ENCODE data around the gene NAALADL1.

NAALADL1 gene

GRCh38 chr11:65085446-65085845 lies 27.1 kb upstream of the NAALADL1 start:
- H3K36me3 ChIP-seq: peaks cover 47 to 77% (median 63%) of the 10 kb centered on the region in 11 experiments
- no peaks in the 10 kb centered on the region for H3K9me3 ChIP-seq (replicated peaks in 1 of 11)
- H3K9ac ChIP-seq: peak overlapping the region; percentile 85 to 95 (median 90); a peak in 17 of 22 replicates
- no peaks in the 10 kb centered on the region for H3K27me3 ChIP-seq
- TF ChIP-seq Cebpa-rat (IDR thresholded peaks at IDR 0.05): no peak
- peaks cover 0 to 14% (median 0%) of the 10 kb centered on the region in 11 experiments; a peak in 5 of 22 replicates for H4K20me1 ChIP-seq
- H3K27ac ChIP-seq: peak overlapping the region in 4 of 11 experiments; percentile 79 to 91 (median 87); a peak in 7 of 22 replicates
- peak overlapping the region; percentile 82 to 100 (median 98) for H3K4me2 ChIP-seq
- H3K4me1 ChIP-seq: peaks cover 39 to 48% (median 45%) of the 10 kb centered on the region in 10 experiments
- H3K4me3 ChIP-seq: peak overlapping the region in 9 of 10 experiments; percentile 81 to 90 (median 87); a peak in 11 of 20 replicates

- no peak for TF ChIP-seq Cebpa-rat (IDR thresholded peaks at IDR 0.05)
- Histone ChIP-seq H3K4me1 (peaks cover 37 to 52% (median 49%) of the 10 kb centered on the region in 10 experiments), H3K36me3 (peaks cover 44 to 81% (median 65%) of the 10 kb centered on the region in 11 experiments)
These were observed 26.4 kb upstream of the NAALADL1 start for GRCh38 chr11:65084598-65085375.

GRCh38 chr11:65083834-65084597 lies 25.7 kb upstream of the NAALADL1 start, which contains the start of the genes CDCA5 and ZFPL1:
Gene CDCA5 (minus strand): TSS chr11:65084040. CDS start chr11:65083978, 62 bp downstream.
Gene ZFPL1 (plus strand): TSS chr11:65084222. CDS start chr11:65084699, 477 bp downstream.
- Histone ChIP-seq H3K27me3 (no peaks in the 10 kb centered on the region), H3K4me2 (peak within 1 kb of the TSS; percentile 85 to 100 (median 98)), H3K4me3 (peak within 1 kb of the TSS; percentile 75 to 90 (median 86)), H3K9me3 (replicated peaks in 1 of 11) (no peaks in the 10 kb centered on the region), H3K27ac (peak within 1 kb of the TSS; percentile 79 to 91 (median 86)), H3K9ac (peak within 1 kb of the TSS; percentile 85 to 95 (median 90)), H3K4me1 (peaks cover 43 to 59% (median 55%) of the 10 kb centered on the region in 10 experiments), H4K20me1 (peaks cover 0 to 28% (median 5%) of the 10 kb centered on the region in 11 experiments; a peak in 11 of 22 replicates), H3K36me3 (peaks cover 37 to 81% (median 66%) of the 10 kb centered on the region in 11 experiments)
- no peak for TF ChIP-seq Cebpa-rat (IDR thresholded peaks at IDR 0.05)

More at GRCh38 chr11:65084598-65085375, 26.4 kb upstream of the NAALADL1 start:
- Histone ChIP-seq H3K27ac (peak overlapping the region; percentile 79 to 91 (median 86)), H3K9me3 (replicated peaks in 1 of 11) (no peaks in the 10 kb centered on the region), H3K9ac (peak overlapping the region; percentile 85 to 95 (median 90)), H3K4me2 (peak overlapping the region; percentile 82 to 100 (median 98)), H3K4me3 (peak overlapping the region; percentile 75 to 90 (median 86)), H4K20me1 (peaks cover 0 to 20% (median 0%) of the 10 kb centered on the region in 11 experiments; a peak in 5 of 22 replicates), H3K27me3 (no peaks in the 10 kb centered on the region)

GRCh38 chr11:65083134-65083833 lies 24.9 kb upstream of the NAALADL1 start:
- Histone ChIP-seq H3K4me2 (peak overlapping the region; percentile 85 to 97 (median 94)), H3K4me3 (peak overlapping the region; percentile 75 to 90 (median 86)), H4K20me1 (peaks cover 0 to 35% (median 12%) of the 10 kb centered on the region in 11 experiments; a peak in 13 of 22 replicates), H3K36me3 (peaks cover 29 to 81% (median 64%) of the 10 kb centered on the region in 11 experiments), H3K9me3 (replicated peaks in 1 of 11) (no peaks in the 10 kb centered on the region), H3K27me3 (no peaks in the 10 kb centered on the region), H3K27ac (peak overlapping the region; percentile 79 to 91 (median 86); a peak in 21 of 22 replicates), H3K9ac (peak overlapping the region; percentile 85 to 95 (median 90)), H3K4me1 (peaks cover 50 to 66% (median 62%) of the 10 kb centered on the region in 10 experiments)
- TF ChIP-seq Cebpa-rat (IDR thresholded peaks at IDR 0.05): no peak

- H4K20me1 ChIP-seq: peaks cover 0 to 55% (median 30%) of the 10 kb centered on the region in 11 experiments; a peak in 14 of 22 replicates
- H3K9ac ChIP-seq: peak overlapping the region in 8 of 11 experiments; percentile 18 to 63 (median 39); a peak in 15 of 22 replicates
- TF ChIP-seq Cebpa-rat (IDR thresholded peaks at IDR 0.05): no peak
- H3K4me3 ChIP-seq: peak overlapping the region in 1 of 10 experiments; percentile 10; a peak in 1 of 20 replicates
- no peaks in the 10 kb centered on the region for H3K9me3 ChIP-seq (replicated peaks in 1 of 11)
- H3K36me3 ChIP-seq: peaks cover 0 to 75% (median 59%) of the 10 kb centered on the region in 11 experiments; a peak in 18 of 22 replicates
- peaks cover 47 to 61% (median 55%) of the 10 kb centered on the region in 10 experiments for H3K4me1 ChIP-seq
- peak overlapping the region; percentile 8 to 61 (median 51); a peak in 18 of 22 replicates for H3K4me2 ChIP-seq
- peak overlapping the region in 10 of 11 experiments; percentile 14 to 61 (median 40); a peak in 12 of 22 replicates for H3K27ac ChIP-seq
- H3K27me3 ChIP-seq: no peaks in the 10 kb centered on the region
These were observed 20.5 kb upstream of the NAALADL1 start for GRCh38 chr11:65078786-65079342.

GRCh38 chr11:65078151-65078550 lies 19.8 kb upstream of the NAALADL1 start:
- peaks cover 0 to 75% (median 59%) of the 10 kb centered on the region in 11 experiments; a peak in 18 of 22 replicates for H3K36me3 ChIP-seq
- peak overlapping the region in 8 of 11 experiments; percentile 18 to 63 (median 39); a peak in 11 of 22 replicates for H3K9ac ChIP-seq
- H3K27me3 ChIP-seq: no peaks in the 10 kb centered on the region
- peak overlapping the region; percentile 8 to 61 (median 51); a peak in 18 of 22 replicates for H3K4me2 ChIP-seq
- no peak overlapping the region; a peak in 1 of 20 replicates for H3K4me3 ChIP-seq
- no peak for TF ChIP-seq Cebpa-rat (IDR thresholded peaks at IDR 0.05)
- H3K9me3 ChIP-seq (replicated peaks in 1 of 11): no peaks in the 10 kb centered on the region
- H4K20me1 ChIP-seq: peaks cover 0 to 55% (median 30%) of the 10 kb centered on the region in 11 experiments; a peak in 14 of 22 replicates
- peak overlapping the region in 9 of 11 experiments; percentile 25 to 61 (median 47); a peak in 12 of 22 replicates for H3K27ac ChIP-seq
- peaks cover 42 to 57% (median 51%) of the 10 kb centered on the region in 10 experiments for H3K4me1 ChIP-seq

- Histone ChIP-seq H3K4me2 (peak overlapping the region in 4 of 11 experiments; percentile 18 to 54 (median 48); a peak in 2 of 22 replicates), H3K27ac (no peak overlapping the region; a peak in 1 of 22 replicates), H3K27me3 (no peaks in the 10 kb centered on the region), H3K4me3 (no peak overlapping the region), H3K36me3 (peaks cover 0 to 73% (median 59%) of the 10 kb centered on the region in 11 experiments; a peak in 18 of 22 replicates), H3K9ac (no peak overlapping the region; a peak in 1 of 22 replicates), H3K9me3 (replicated peaks in 1 of 11) (no peaks in the 10 kb centered on the region), H4K20me1 (peaks cover 0 to 55% (median 30%) of the 10 kb centered on the region in 11 experiments; a peak in 14 of 22 replicates), H3K4me1 (peaks cover 35 to 50% (median 44%) of the 10 kb centered on the region in 10 experiments)
- TF ChIP-seq Cebpa-rat (IDR thresholded peaks at IDR 0.05): no peak
These were observed 19.1 kb upstream of the NAALADL1 start for GRCh38 chr11:65077451-65077850.
